HepG2 (cell line): ENCODE measurements around the gene KIF26B. TPM values are rescaled to one million over a fixed set of nuclear protein-coding genes. Genes with fewer than 3 reads are reported as not detected.

Source experiments
- FOXA1 ChIP-seq, 2 experiments: fragments of 450-650 bp in 1 of 2; sonication (generic) in 1 of 2; formaldehyde crosslinking in 1 of 2; IDR thresholded peaks; 2 replicates each; pipeline versions ENCODE4 v1.4.0 to v1.6.1; 2016 to 2020; ENCODE audit warnings: missing genetic modification reagents in 1 of 2
- FOXO1 ChIP-seq: sonication (generic); formaldehyde crosslinking; IDR thresholded peaks from 2 replicates; pipeline ENCODE4 v1.4.0; 2020; ENCODE audit warnings: missing genetic modification reagents
- HDAC1 ChIP-seq: sonication (generic); formaldehyde crosslinking; IDR thresholded peaks from 2 replicates; pipeline ENCODE4 v1.5.1; 2020; ENCODE audit warnings: mild to moderate bottlenecking, missing genetic modification reagents
- PAXIP1 ChIP-seq: sonication (generic); formaldehyde crosslinking; conservative IDR thresholded peaks from 2 replicates; pipeline ENCODE4 v1.4.0; 2020; ENCODE audit warnings: mild to moderate bottlenecking, missing genetic modification reagents, moderate library complexity
- PHF8 ChIP-seq: sonication (generic); formaldehyde crosslinking; IDR thresholded peaks from 2 replicates; pipeline ENCODE4 v1.5.0; 2020; ENCODE audit warnings: missing genetic modification reagents
- PLSCR1 ChIP-seq: sonication (generic); formaldehyde crosslinking; IDR thresholded peaks from 2 replicates; pipeline ENCODE4 v1.5.0; 2020; ENCODE audit warnings: missing genetic modification reagents, mild to moderate bottlenecking, borderline replicate concordance
- RAD51 ChIP-seq: fragments of 450-650 bp; IDR thresholded peaks from 2 replicates; pipeline ENCODE4 v1.6.1; 2016; ENCODE audit warnings: borderline replicate concordance
- SKIL ChIP-seq: sonication (generic); formaldehyde crosslinking; IDR thresholded peaks from 2 replicates; pipeline ENCODE4 v1.8.0; 2022; ENCODE audit warnings: missing genetic modification reagents, mild to moderate bottlenecking, moderate library complexity, borderline replicate concordance
- TCF7 ChIP-seq: sonication (generic); IDR thresholded peaks from 2 replicates; pipeline ENCODE4 v1.6.1; 2016; ENCODE audit warnings: antibody characterized with exemption, low read depth
- ZFP36L2 ChIP-seq: sonication (generic); formaldehyde crosslinking; IDR thresholded peaks from 2 replicates; pipeline ENCODE4 v1.4.0; 2020; ENCODE audit warnings: missing genetic modification reagents
- ZNF275 ChIP-seq: sonication (generic); formaldehyde crosslinking; IDR thresholded peaks from 2 replicates; pipeline ENCODE4 v1.8.0; 2022; ENCODE audit warnings: missing genetic modification reagents, mild to moderate bottlenecking, inconsistent platforms, borderline replicate concordance
- ZNF431 ChIP-seq: sonication (generic); formaldehyde crosslinking; IDR thresholded peaks from 2 replicates; pipeline ENCODE4 v1.9.0; 2022; ENCODE audit warnings: missing genetic modification reagents, low read depth, mild to moderate bottlenecking, borderline replicate concordance
- ZNF788 ChIP-seq: sonication (generic); formaldehyde crosslinking; IDR thresholded peaks from 2 replicates; pipeline ENCODE4 v1.5.0; 2020; ENCODE audit warnings: mild to moderate bottlenecking, missing genetic modification reagents, borderline replicate concordance
- polyA plus RNA-seq, 8 experiments: library from polyadenylated mRNA; depleted of rRNA in 3 of 8; stranded (reverse) in 7 of 8; unstranded in 1 of 8; fragments of >200 nt; fragmentation: Illumina TruSeq in 4 of 8; extraction: Trizol in 4 of 8; gene quantifications; 2 replicates each; pipeline versions ENCODE4 v1.2.1 to v1.2.3, GENCODE V29; 2011 to 2016; ENCODE audit warnings: low read depth in 4 of 8, missing spikeins in 1 of 8, mixed read lengths in 1 of 8; ENCODE audit not compliant: insufficient read depth in 1 of 8
- total RNA-seq, 5 experiments: library from RNA; depleted of rRNA; stranded (reverse); fragments of >200 nt; fragmentation: Illumina TruSeq; extraction: Trizol; gene quantifications; 2 replicates each; pipeline ENCODE4 v1.2.3, GENCODE V29; 2016; ENCODE audit warnings: low read depth in 1 of 5
- TF ChIP-seq, protein P1 (sequence below): sonication (generic); formaldehyde crosslinking; IDR thresholded peaks from 2 replicates; pipeline ENCODE4 v1.9.0; 2022; ENCODE audit warnings: missing genetic modification reagents, mild to moderate bottlenecking, borderline replicate concordance
- TF ChIP-seq, protein P2 (sequence below): sonication (generic); formaldehyde crosslinking; IDR thresholded peaks from 2 replicates; pipeline ENCODE4 v1.8.1; 2023; ENCODE audit warnings: missing genetic modification reagents, inconsistent platforms, borderline replicate concordance
- TF ChIP-seq, protein P3 (sequence below): sonication (generic); formaldehyde crosslinking; IDR thresholded peaks from 2 replicates; pipeline ENCODE4 v1.4.0; 2020; ENCODE audit warnings: mild to moderate bottlenecking, missing genetic modification reagents

KIF26B gene
- total and polyA plus RNA-seq, 2 of the 13 experiments (the other 11 are each of a cell fraction or from before 2014, with no cell fraction given): 0.08 to 0.09 TPM

DNA sequence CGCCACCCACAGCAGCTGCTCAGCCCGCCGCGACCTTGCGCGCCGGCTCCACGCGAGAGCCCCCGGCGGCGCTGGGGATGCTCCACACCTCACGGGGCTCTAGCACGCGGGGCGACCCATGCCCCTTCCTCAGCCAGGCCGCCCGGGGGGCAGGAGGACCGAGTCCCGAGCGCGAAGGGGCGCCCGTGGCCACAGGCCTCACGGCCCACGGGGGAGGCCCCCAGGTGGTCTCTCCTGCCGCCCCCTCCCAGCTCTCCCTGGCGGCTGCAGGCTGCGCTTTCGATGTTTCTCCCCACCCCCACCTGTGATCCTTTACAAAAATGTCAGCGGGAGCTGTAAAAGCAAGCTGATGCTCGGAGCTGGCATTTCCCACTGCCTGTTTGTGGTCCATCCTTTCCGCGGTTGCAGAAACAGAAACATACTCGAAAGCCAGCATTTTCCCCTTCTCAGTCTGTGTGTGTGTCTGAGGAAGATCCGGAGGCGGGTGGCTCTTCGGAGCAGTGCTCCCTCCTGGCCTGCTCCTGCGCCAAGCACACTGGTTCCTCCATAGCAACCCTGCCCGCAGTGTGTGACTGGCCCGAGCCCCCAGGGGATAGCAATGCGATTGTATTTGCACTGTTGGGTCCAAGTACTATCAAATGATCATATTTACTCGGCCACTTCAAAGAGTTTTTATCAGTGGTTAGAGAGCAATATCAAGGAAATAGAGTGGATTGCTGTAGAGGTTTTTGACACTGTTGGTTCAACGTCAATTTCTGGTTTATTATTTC lies 2.1 kb downstream of the KIF26B start (continued):
- TF ChIP-seq, protein P1, sequence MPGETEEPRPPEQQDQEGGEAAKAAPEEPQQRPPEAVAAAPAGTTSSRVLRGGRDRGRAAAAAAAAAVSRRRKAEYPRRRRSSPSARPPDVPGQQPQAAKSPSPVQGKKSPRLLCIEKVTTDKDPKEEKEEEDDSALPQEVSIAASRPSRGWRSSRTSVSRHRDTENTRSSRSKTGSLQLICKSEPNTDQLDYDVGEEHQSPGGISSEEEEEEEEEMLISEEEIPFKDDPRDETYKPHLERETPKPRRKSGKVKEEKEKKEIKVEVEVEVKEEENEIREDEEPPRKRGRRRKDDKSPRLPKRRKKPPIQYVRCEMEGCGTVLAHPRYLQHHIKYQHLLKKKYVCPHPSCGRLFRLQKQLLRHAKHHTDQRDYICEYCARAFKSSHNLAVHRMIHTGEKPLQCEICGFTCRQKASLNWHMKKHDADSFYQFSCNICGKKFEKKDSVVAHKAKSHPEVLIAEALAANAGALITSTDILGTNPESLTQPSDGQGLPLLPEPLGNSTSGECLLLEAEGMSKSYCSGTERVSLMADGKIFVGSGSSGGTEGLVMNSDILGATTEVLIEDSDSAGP: 0 out of 2 replicates have a peak, but pooled peaks have one; percentile 35
- TF ChIP-seq, protein P2, sequence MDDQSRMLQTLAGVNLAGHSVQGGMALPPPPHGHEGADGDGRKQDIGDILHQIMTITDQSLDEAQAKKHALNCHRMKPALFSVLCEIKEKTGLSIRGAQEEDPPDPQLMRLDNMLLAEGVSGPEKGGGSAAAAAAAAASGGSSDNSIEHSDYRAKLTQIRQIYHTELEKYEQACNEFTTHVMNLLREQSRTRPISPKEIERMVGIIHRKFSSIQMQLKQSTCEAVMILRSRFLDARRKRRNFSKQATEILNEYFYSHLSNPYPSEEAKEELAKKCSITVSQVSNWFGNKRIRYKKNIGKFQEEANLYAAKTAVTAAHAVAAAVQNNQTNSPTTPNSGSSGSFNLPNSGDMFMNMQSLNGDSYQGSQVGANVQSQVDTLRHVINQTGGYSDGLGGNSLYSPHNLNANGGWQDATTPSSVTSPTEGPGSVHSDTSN (CRISPR knock-in tag): 0 out of 2 replicates have a peak, but pooled peaks have one; percentile 32
- TF ChIP-seq RAD51 (no peak), PLSCR1 (CRISPR knock-in tag) (no peak), PHF8 (CRISPR knock-in tag) (0 out of 2 replicates have a peak, but pooled peaks have one; percentile 19), ZNF275 (CRISPR knock-in tag) (no peak), PAXIP1 (CRISPR knock-in tag) (0 out of 2 replicates have a peak, but pooled peaks have one; percentile 20), HDAC1 (CRISPR knock-in tag) (peak; percentile 37), ZNF788 (0 out of 2 replicates have a peak, but pooled peaks have one; percentile 28), SKIL (CRISPR knock-in tag) (0 out of 2 replicates have a peak, but pooled peaks have one; percentile 13), TCF7 (peak; percentile 83), ZFP36L2 (CRISPR knock-in tag) (no peak), FOXA1 (IDR thresholded peaks at IDR 0.05) (no peak), FOXA1 (CRISPR knock-in tag; IDR thresholded peaks at IDR 0.05) (peak; percentile 53; the same call in 1 of the 2 replicates), FOXO1 (CRISPR knock-in tag) (no peak), ZNF431 (no peak)
- TF ChIP-seq, protein P3, sequence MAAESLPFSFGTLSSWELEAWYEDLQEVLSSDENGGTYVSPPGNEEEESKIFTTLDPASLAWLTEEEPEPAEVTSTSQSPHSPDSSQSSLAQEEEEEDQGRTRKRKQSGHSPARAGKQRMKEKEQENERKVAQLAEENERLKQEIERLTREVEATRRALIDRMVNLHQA (CRISPR knock-in tag): no peak
